A549 (cell line): ENCODE results near the gene BSPRY. TPM values are rescaled to one million over a fixed set of nuclear protein-coding genes. Genes with fewer than 3 reads are reported as not detected.

Experiments
- ATAC-seq, 2 experiments: fragments of 200-7000 bp in 1 of 2; fragments of >200 bp in 1 of 2; cut with Nextera tagmentation in 1 of 2; cut with Tn5 transposase in 1 of 2; 3 replicates each; pipeline versions ENCODE4 v1.8.0 to v1.9.1; 2018 to 2020; ENCODE audit warnings: mild to moderate bottlenecking in 1 of 2, moderate library complexity in 1 of 2
- CTCF ChIA-PET: fragments of 300-600 bp; sonication (Branson Sonifier 250); formaldehyde crosslinking; extraction: SDS; loops from one replicate; lab custom pipeline; 2021; ENCODE audit warnings: antibody characterized with exemption, inconsistent platforms; lab: Yijun Ruan, JAX
- POLR2A ChIA-PET: fragments of 350-600 bp; formaldehyde crosslinking; extraction: SDS; loops from one replicate; lab custom pipeline; 2021; ENCODE audit warnings: antibody characterized with exemption, inconsistent platforms; lab: Yijun Ruan, JAX
- DNase-seq, 2 experiments: peaks; one replicate each; pipeline versions ENCODE4 v3.0.0 to v3.0.0-alpha.2; 2011 to 2016; ENCODE audit warnings: low read depth in 1 of 2, low spot score in 1 of 2
- FAIRE-seq: peaks from 2 replicates; lab custom pipeline; 2011; peaks lifted over from hg19 to GRCh38; lab: Jason Lieb, UNC
- H3K27ac ChIP-seq, 2 experiments: fragments of >200 bp; sonication (Bioruptor Twin); formaldehyde crosslinking; 3 replicates each; pipeline ENCODE4 v1.5.1; 2016 to 2017
- H3K4me1 ChIP-seq: fragments of >200 bp; sonication (Bioruptor Twin); formaldehyde crosslinking; 3 replicates; pipeline ENCODE4 v1.6.1; 2016
- H3K4me2 ChIP-seq: fragments of >200 bp; sonication (Bioruptor Twin); formaldehyde crosslinking; 3 replicates; pipeline ENCODE4 v1.6.1; 2016
- H3K4me3 ChIP-seq: fragments of >200 bp; sonication (Bioruptor Twin); formaldehyde crosslinking; 3 replicates; pipeline ENCODE4 v1.5.1; 2016
- H3K9me3 ChIP-seq: fragments of >200 bp; sonication (Bioruptor Twin); formaldehyde crosslinking; 3 replicates; pipeline ENCODE4 v1.6.1; 2016
- ATOH8 ChIP-seq: fragments of 250-450 bp; sonication (Bioruptor Pico); IDR thresholded peaks from 2 replicates; pipeline ENCODE4 v1.5.0; 2020; ENCODE audit warnings: low read depth, mild to moderate bottlenecking, moderate library complexity
- CBX2 ChIP-seq: fragments of 200-600 bp; sonication (generic); IDR thresholded peaks from 2 replicates; pipeline ENCODE4 v1.6.1; 2016; ENCODE audit warnings: low read depth, mild to moderate bottlenecking, borderline replicate concordance
- CBX8 ChIP-seq: fragments of 200-600 bp; sonication (generic); IDR thresholded peaks from 2 replicates; pipeline ENCODE4 v1.6.1; 2016
- CHD2 ChIP-seq: fragments of 150-350 bp; IDR thresholded peaks from 2 replicates; pipeline ENCODE4 v1.6.1; 2014; ENCODE audit warnings: low read length; ENCODE audit not compliant: partially characterized antibody
- EHF ChIP-seq: fragments of 250-450 bp; sonication (Bioruptor Pico); IDR thresholded peaks from 2 replicates; pipeline ENCODE4 v1.5.0; 2020; ENCODE audit warnings: mild to moderate bottlenecking
- EHMT2 ChIP-seq: fragments of 200-600 bp; sonication (generic); IDR thresholded peaks from 2 replicates; pipeline ENCODE4 v1.6.1; 2016; ENCODE audit warnings: antibody characterized with exemption, low read depth, mild to moderate bottlenecking, moderate library complexity
- EP300 ChIP-seq, 2 experiments: fragments of >200 bp; sonication (Bioruptor Twin); formaldehyde crosslinking; IDR thresholded peaks; 2 replicates in 1 of 2; 3 replicates in 1 of 2; pipeline ENCODE4 v1.6.1; 2016 to 2017
- ESRRA ChIP-seq: fragments of 150-350 bp; IDR thresholded peaks from 2 replicates; pipeline ENCODE4 v1.6.1; 2014; ENCODE audit warnings: mild to moderate bottlenecking, low read length, borderline replicate concordance
- FOSB ChIP-seq: fragments of 250-450 bp; sonication (Bioruptor Pico); IDR thresholded peaks from 2 replicates; pipeline ENCODE4 v1.5.0; 2020; ENCODE audit warnings: mild to moderate bottlenecking, moderate library complexity
- FOSL2 ChIP-seq, 2 experiments: fragments of 450-650 bp in 1 of 2; fragments of >200 bp in 1 of 2; sonication (Bioruptor Twin) in 1 of 2; formaldehyde crosslinking; IDR thresholded peaks; 2 replicates each; pipeline versions ENCODE4 v1.5.0 to v1.6.1; 2016 to 2020; ENCODE audit warnings: mild to moderate bottlenecking in 1 of 2, moderate library complexity in 1 of 2
- GATA3 ChIP-seq: IDR thresholded peaks from 2 replicates; pipeline ENCODE4 v1.6.1; 2012; ENCODE audit warnings: borderline replicate concordance
- HES2 ChIP-seq: fragments of >200 bp; sonication (Bioruptor Twin); formaldehyde crosslinking; IDR thresholded peaks from 2 replicates; pipeline ENCODE4 v1.6.1; 2016
- HEYL ChIP-seq: fragments of 250-450 bp; sonication (Bioruptor Pico); IDR thresholded peaks from 2 replicates; pipeline ENCODE4 v1.8.0; 2021; ENCODE audit warnings: mild to moderate bottlenecking, moderate library complexity
- HMGXB4 ChIP-seq: fragments of 250-450 bp; sonication (Bioruptor Pico); IDR thresholded peaks from 2 replicates; pipeline ENCODE4 v1.5.0; 2021; ENCODE audit warnings: mild to moderate bottlenecking, moderate library complexity, borderline replicate concordance
- HOXA7 ChIP-seq: fragments of 250-450 bp; sonication (Bioruptor Pico); IDR thresholded peaks from 2 replicates; pipeline ENCODE4 v1.5.0; 2020; ENCODE audit warnings: mild to moderate bottlenecking, moderate library complexity
- HOXB5 ChIP-seq: fragments of 250-450 bp; sonication (Bioruptor Pico); IDR thresholded peaks from 2 replicates; pipeline ENCODE4 v1.5.0; 2020; ENCODE audit warnings: mild to moderate bottlenecking, moderate library complexity
- KDM5A ChIP-seq: fragments of 200-600 bp; sonication (generic); IDR thresholded peaks from 2 replicates; pipeline ENCODE4 v1.6.1; 2016; ENCODE audit warnings: antibody characterized with exemption, mild to moderate bottlenecking
- MAFK ChIP-seq: fragments of 450-650 bp; IDR thresholded peaks from 2 replicates; pipeline ENCODE4 v1.6.1; 2014; ENCODE audit not compliant: partially characterized antibody
- MAX ChIP-seq: IDR thresholded peaks from 2 replicates; pipeline ENCODE4 v1.6.1; 2012
- MYC ChIP-seq: IDR thresholded peaks from 2 replicates; pipeline ENCODE4 v1.6.1; 2012; ENCODE audit warnings: mild to moderate bottlenecking, inconsistent platforms, low read length, improper control_type of control experiment, borderline replicate concordance
- NR3C1 ChIP-seq: fragments of >200 bp; sonication (Bioruptor Twin); formaldehyde crosslinking; IDR thresholded peaks from 3 replicates; pipeline ENCODE4 v1.6.1; 2017
- POLR2AphosphoS2 ChIP-seq: conservative IDR thresholded peaks from 2 replicates; pipeline ENCODE4 v1.6.1; 2012; ENCODE audit warnings: low read length, improper control_type of control experiment, inconsistent platforms
- RAD21 ChIP-seq, 2 experiments: fragments of >200 bp in 1 of 2; sonication (Bioruptor Twin) in 1 of 2; formaldehyde crosslinking in 1 of 2; IDR thresholded peaks in 1 of 2; conservative IDR thresholded peaks in 1 of 2; 2 replicates in 1 of 2; 3 replicates in 1 of 2; pipeline ENCODE4 v1.6.1; 2012 to 2018; ENCODE audit warnings: inconsistent platforms in 1 of 2
- RARB ChIP-seq: fragments of 250-450 bp; sonication (Bioruptor Pico); IDR thresholded peaks from 2 replicates; pipeline ENCODE4 v1.8.0; 2021; ENCODE audit warnings: mild to moderate bottlenecking, moderate library complexity
- REST ChIP-seq: fragments of 200-600 bp; sonication (generic); IDR thresholded peaks from 2 replicates; pipeline ENCODE4 v1.6.1; 2016; ENCODE audit warnings: antibody characterized with exemption, mild to moderate bottlenecking, moderate library complexity
- RFX5 ChIP-seq: fragments of 450-650 bp; IDR thresholded peaks from 2 replicates; pipeline ENCODE4 v1.7.1; 2014; ENCODE audit warnings: antibody characterized with exemption, mild to moderate bottlenecking, moderate library complexity
- SREBF2 ChIP-seq: fragments of 450-650 bp; IDR thresholded peaks from 2 replicates; pipeline ENCODE4 v1.6.1; 2014; ENCODE audit warnings: mild to moderate bottlenecking, moderate library complexity
- TFCP2L1 ChIP-seq: fragments of 250-450 bp; sonication (Bioruptor Pico); IDR thresholded peaks from 2 replicates; pipeline ENCODE4 v1.5.0; 2021; ENCODE audit warnings: mild to moderate bottlenecking
- TP53 ChIP-seq: fragments of 250-450 bp; sonication (Bioruptor Pico); IDR thresholded peaks from 2 replicates; pipeline ENCODE4 v1.5.0; 2021; ENCODE audit warnings: mild to moderate bottlenecking, moderate library complexity
- ZC3H11A ChIP-seq: fragments of 450-650 bp; IDR thresholded peaks from 2 replicates; pipeline ENCODE4 v1.6.1; 2014; ENCODE audit warnings: antibody characterized with exemption, mild to moderate bottlenecking
- ZNF302 ChIP-seq: fragments of 250-450 bp; sonication (Bioruptor Pico); IDR thresholded peaks from 2 replicates; pipeline ENCODE4 v1.9.0; 2021; ENCODE audit warnings: inconsistent platforms, mild to moderate bottlenecking, moderate library complexity
- WGBS: methylation state at CpG from one replicate; pipeline ENCODE4 v1.1.6; 2017; ENCODE audit errors: missing lambda C conversion rate; 5-methylcytosine and 5-hydroxymethylcytosine counted together
- polyA plus RNA-seq, 4 experiments: library from polyadenylated mRNA; depleted of rRNA in 3 of 4; stranded (reverse); fragments of >200 nt; fragmentation: RNase III in 1 of 4; extraction: RNeasy Plus Mini Kit Qiagen cat#74134 plus additional on column Dnase treatment in 1 of 4; gene quantifications; 2 replicates in 3 of 4; 3 replicates in 1 of 4; pipeline ENCODE4 v1.2.3, GENCODE V29; 2011 to 2017

BSPRY gene
- polyA plus RNA-seq, 2 of the 4 experiments (the other 2 are of a cell fraction): 0.05 to 0.06 TPM

- no peak for FAIRE-seq
- DNase-seq: no peak
- no peaks in the 10 kb centered on the region for H3K9me3 ChIP-seq
- WGBS: 52% methylated on average over 7 of the region's 7 CpGs
- POLR2A ChIA-PET: interaction anchor here (0.6 kb wide), 1 partner anchor 17 kb away, joined by 3 read pairs; the partner anchor contains the start of gene WDR31
- ATAC-seq: no peak
- TF ChIP-seq MYC (no peak), FOSL2 (IDR thresholded peaks at IDR 0.05) (no peak), FOSL2 (CRISPR knock-in tag; IDR thresholded peaks at IDR 0.05) (no peak), HEYL (CRISPR knock-in tag) (no peak), POLR2AphosphoS2 (no peak), HES2 (no peak), EHF (CRISPR knock-in tag) (no peak), NR3C1 (no peak), REST (no peak), TFCP2L1 (CRISPR knock-in tag) (no peak), RAD21 (conservative IDR thresholded peaks at IDR 0.05 in 1 of 2, IDR thresholded peaks at IDR 0.05 in 1 of 2) (no peak), EP300 (IDR thresholded peaks at IDR 0.05) (no peak), HMGXB4 (CRISPR knock-in tag) (no peak), HOXA7 (no peak), HOXB5 (CRISPR knock-in tag) (no peak), KDM5A (no peak), ESRRA (no peak), CHD2 (no peak), RFX5 (no peak), GATA3 (no peak)
- TF ChIP-seq, all 56 proteins: peak for 0
- CTCF ChIA-PET: interaction anchor here (1.0 to 2.8 kb wide), 3 partner anchors 10 to 45 kb away, joined by 3 to 7 read pairs (median 4); partner anchors contain the start of genes ALAD and WDR31
- no peak overlapping the region for H3K4me3 ChIP-seq
- peaks cover 13% of the 10 kb centered on the region for H3K4me1 ChIP-seq
- no peak overlapping the region for H3K27ac ChIP-seq
- no peak overlapping the region for H3K4me2 ChIP-seq
These were observed 7.4 kb downstream of the BSPRY start for GRCh38 chr9:113356686-113357292.

- WGBS: 32% methylated on average over 1 of the region's 1 CpG
- CTCF ChIA-PET: interaction anchor here (1.0 to 1.1 kb wide), 3 partner anchors 10 to 49 kb away, joined by 3 to 4 read pairs (median 3); partner anchors contain the start of gene BSPRY
- POLR2A ChIA-PET: no interaction called here
- H3K4me3 ChIP-seq: no peak overlapping the region
- no peak for DNase-seq
- ATAC-seq: no peak
- peaks cover 13% of the 10 kb centered on the region for H3K4me1 ChIP-seq
- H3K9me3 ChIP-seq: no peaks in the 10 kb centered on the region
- H3K4me2 ChIP-seq: no peak overlapping the region
- H3K27ac ChIP-seq: no peak overlapping the region
- FAIRE-seq: no peak
- TF ChIP-seq EHMT2 (no peak), ZC3H11A (no peak), FOSB (CRISPR knock-in tag) (no peak), CBX2 (no peak), MAFK (no peak), SREBF2 (no peak), ZNF302 (CRISPR knock-in tag) (no peak), RARB (CRISPR knock-in tag) (no peak), MAX (no peak), EP300 (IDR thresholded peaks at IDR 0.05) (no peak), NR3C1 (no peak), HOXA7 (no peak), TP53 (CRISPR knock-in tag) (no peak), FOSL2 (IDR thresholded peaks at IDR 0.05) (no peak), FOSL2 (CRISPR knock-in tag; IDR thresholded peaks at IDR 0.05) (no peak), ATOH8 (CRISPR knock-in tag) (no peak), CBX8 (no peak)
These were observed 10.0 kb downstream of the BSPRY start for GRCh38 chr9:113359385-113359784.
